OCI-LY7 (cell line): Measurements from ENCODE around the gene RSPRY1. TPM values are rescaled to one million over a fixed set of nuclear protein-coding genes. Genes with fewer than 3 reads are reported as not detected.

ENCODE experiments used
- BruUV-seq: library from RNA; stranded (reverse); fragments of 400-500 nt; replicated peaks from 2 replicates; lab custom pipeline; 2021; lab: Mats Ljungman, UMichigan
- CTCF ChIA-PET: fragments of 300-600 bp; sonication (Branson Sonifier 250); formaldehyde crosslinking; loops from one replicate; lab custom pipeline; 2022; ENCODE audit warnings: antibody characterized with exemption; ENCODE audit not compliant: unreplicated experiment; lab: Charles Lee
- POLR2A ChIA-PET: fragments of 300-600 bp; sonication (Branson Sonifier 250); formaldehyde crosslinking; loops from one replicate; lab custom pipeline; 2022; ENCODE audit warnings: antibody characterized with exemption; lab: Charles Lee
- DNase-seq: peaks from one replicate; pipeline ENCODE4 v3.0.0-alpha.2; 2015; ENCODE audit warnings: low spot score
- H2AFZ ChIP-seq: fragments of 200-600 bp; sonication (generic), shearing (Covaris generic); 2 replicates; pipeline ENCODE4 v1.6.1; 2014; ENCODE audit warnings: mild to moderate bottlenecking, antibody characterized with exemption, low read length, moderate library complexity
- H3K27ac ChIP-seq: fragments of 200-600 bp; sonication (generic); 2 replicates; pipeline ENCODE4 v1.5.1; 2014; ENCODE audit warnings: mixed run types, low read depth, mild to moderate bottlenecking, moderate library complexity, low read length, inconsistent platforms; ENCODE audit not compliant: poor library complexity, severe bottlenecking
- H3K36me3 ChIP-seq: fragments of 200-600 bp; sonication (generic); 2 replicates; pipeline ENCODE4 v1.6.1; 2014; ENCODE audit warnings: mild to moderate bottlenecking, antibody characterized with exemption, low read length, moderate library complexity, mixed read lengths; ENCODE audit not compliant: insufficient read depth
- H3K4me1 ChIP-seq: fragments of 200-600 bp; sonication (generic); 2 replicates; pipeline ENCODE4 v1.5.1; 2014; ENCODE audit warnings: mild to moderate bottlenecking, low read length; ENCODE audit not compliant: insufficient read depth, poor library complexity, severe bottlenecking
- H3K4me2 ChIP-seq: fragments of 200-600 bp; sonication (generic); 2 replicates; pipeline ENCODE4 v1.6.1; 2014; ENCODE audit warnings: mild to moderate bottlenecking, low read length
- H3K4me3 ChIP-seq: fragments of 200-600 bp; sonication (generic); 2 replicates; pipeline ENCODE4 v1.5.1; 2014; ENCODE audit warnings: mild to moderate bottlenecking, low read depth, low read length; ENCODE audit not compliant: poor library complexity, severe bottlenecking
- H3K79me2 ChIP-seq: fragments of 200-600 bp; sonication (generic); 2 replicates; pipeline ENCODE4 v1.6.1; 2016; ENCODE audit warnings: low read depth, mild to moderate bottlenecking, low read length, moderate library complexity, mixed read lengths; ENCODE audit not compliant: insufficient read depth
- H3K9me2 ChIP-seq: fragments of 200-600 bp; sonication (generic); 2 replicates; pipeline ENCODE4 v1.6.1; 2016; ENCODE audit warnings: mild to moderate bottlenecking, low read length, mixed read lengths; ENCODE audit not compliant: insufficient read depth
- H3K9me3 ChIP-seq: fragments of 200-600 bp; sonication (generic); 2 replicates; pipeline ENCODE4 v1.6.1; 2014; ENCODE audit warnings: mild to moderate bottlenecking, mixed run types, low read length, mixed read lengths
- H4K20me1 ChIP-seq: fragments of 200-600 bp; sonication (generic); 2 replicates; pipeline ENCODE4 v1.6.1; 2014; ENCODE audit warnings: mild to moderate bottlenecking, antibody characterized with exemption, low read length, moderate library complexity, mixed read lengths; ENCODE audit not compliant: insufficient read depth
- EZH2phosphoT487 ChIP-seq: fragments of 200-600 bp; sonication (generic); IDR thresholded peaks from 2 replicates; pipeline ENCODE4 v1.6.1; 2018; ENCODE audit warnings: low read depth, borderline replicate concordance, mild to moderate bottlenecking, mixed run types, antibody characterized with exemption, low read length, moderate library complexity, mixed read lengths
- intact Hi-C: fragments of 100-400 bp; cut with micrococcal nuclease; formaldehyde crosslinking; loops from one replicate; pipeline ENCODE4 v1.10.0; 2022; ENCODE audit not compliant: unreplicated experiment
- total RNA-seq, 2 experiments: library from RNA; depleted of rRNA in 1 of 2; stranded (reverse); fragments of >200 nt in 1 of 2; shearing (Covaris generic) in 1 of 2; gene quantifications; 2 replicates each; pipeline ENCODE4 v1.2.3, GENCODE V29; 2014 to 2022
- TF ChIP-seq, protein P1 (sequence below): fragments of 200-600 bp; sonication (generic); conservative IDR thresholded peaks from 2 replicates; pipeline ENCODE4 v1.5.1; 2014; ENCODE audit warnings: mild to moderate bottlenecking, antibody characterized with exemption, low read length, moderate library complexity, mixed read lengths

RSPRY1 gene
- total RNA-seq, 2 experiments from 2014 or later: 17.1 to 25.2 TPM

DNA sequence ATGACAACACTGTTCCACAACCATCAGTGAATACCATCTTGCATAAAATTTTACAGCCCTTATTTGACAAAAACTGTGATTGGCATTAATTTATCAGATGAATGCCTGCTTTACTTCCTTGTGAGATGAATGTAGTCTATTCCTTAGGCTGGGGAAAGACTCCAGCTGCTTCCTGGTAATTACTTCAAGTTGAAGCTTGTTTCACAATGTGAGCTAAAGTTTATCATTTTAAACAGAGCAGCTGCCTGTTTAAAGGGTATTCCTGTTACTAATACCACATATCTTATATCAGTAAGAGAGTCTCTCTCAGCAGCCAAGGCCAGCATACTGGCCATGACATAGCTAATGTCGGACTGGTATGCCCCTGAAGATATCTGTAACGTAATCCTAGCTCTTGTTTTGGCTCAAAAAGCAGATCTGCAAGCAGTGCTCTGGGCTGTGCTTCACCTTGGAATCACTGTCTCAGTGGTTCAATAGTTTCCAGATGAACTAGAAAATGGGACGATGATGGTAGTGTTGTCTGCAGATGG lies 45.8 kb downstream of the RSPRY1 start:
- CTCF ChIA-PET: no interaction called here
- TF ChIP-seq, protein P1, sequence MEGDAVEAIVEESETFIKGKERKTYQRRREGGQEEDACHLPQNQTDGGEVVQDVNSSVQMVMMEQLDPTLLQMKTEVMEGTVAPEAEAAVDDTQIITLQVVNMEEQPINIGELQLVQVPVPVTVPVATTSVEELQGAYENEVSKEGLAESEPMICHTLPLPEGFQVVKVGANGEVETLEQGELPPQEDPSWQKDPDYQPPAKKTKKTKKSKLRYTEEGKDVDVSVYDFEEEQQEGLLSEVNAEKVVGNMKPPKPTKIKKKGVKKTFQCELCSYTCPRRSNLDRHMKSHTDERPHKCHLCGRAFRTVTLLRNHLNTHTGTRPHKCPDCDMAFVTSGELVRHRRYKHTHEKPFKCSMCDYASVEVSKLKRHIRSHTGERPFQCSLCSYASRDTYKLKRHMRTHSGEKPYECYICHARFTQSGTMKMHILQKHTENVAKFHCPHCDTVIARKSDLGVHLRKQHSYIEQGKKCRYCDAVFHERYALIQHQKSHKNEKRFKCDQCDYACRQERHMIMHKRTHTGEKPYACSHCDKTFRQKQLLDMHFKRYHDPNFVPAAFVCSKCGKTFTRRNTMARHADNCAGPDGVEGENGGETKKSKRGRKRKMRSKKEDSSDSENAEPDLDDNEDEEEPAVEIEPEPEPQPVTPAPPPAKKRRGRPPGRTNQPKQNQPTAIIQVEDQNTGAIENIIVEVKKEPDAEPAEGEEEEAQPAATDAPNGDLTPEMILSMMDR: no peak
- no peak for TF ChIP-seq EZH2phosphoT487
- Histone ChIP-seq H3K4me2 (no peak overlapping the region), H3K9me2 (no peaks in the 10 kb centered on the region), H3K36me3 (peaks cover 88% of the 10 kb centered on the region), H2AFZ (no peak overlapping the region), H3K9me3 (no peaks in the 10 kb centered on the region; the same call in 1 of the 2 replicates), H3K4me1 (peaks cover 26% of the 10 kb centered on the region), H3K4me3 (no peak overlapping the region), H4K20me1 (no peaks in the 10 kb centered on the region), H3K27ac (no peak overlapping the region), H3K79me2 (no peaks in the 10 kb centered on the region)
- intact Hi-C loops: no loop called here
- DNase-seq: no peak
- POLR2A ChIA-PET: no interaction called here
- no TSS peak for BruUV-seq

DNA sequence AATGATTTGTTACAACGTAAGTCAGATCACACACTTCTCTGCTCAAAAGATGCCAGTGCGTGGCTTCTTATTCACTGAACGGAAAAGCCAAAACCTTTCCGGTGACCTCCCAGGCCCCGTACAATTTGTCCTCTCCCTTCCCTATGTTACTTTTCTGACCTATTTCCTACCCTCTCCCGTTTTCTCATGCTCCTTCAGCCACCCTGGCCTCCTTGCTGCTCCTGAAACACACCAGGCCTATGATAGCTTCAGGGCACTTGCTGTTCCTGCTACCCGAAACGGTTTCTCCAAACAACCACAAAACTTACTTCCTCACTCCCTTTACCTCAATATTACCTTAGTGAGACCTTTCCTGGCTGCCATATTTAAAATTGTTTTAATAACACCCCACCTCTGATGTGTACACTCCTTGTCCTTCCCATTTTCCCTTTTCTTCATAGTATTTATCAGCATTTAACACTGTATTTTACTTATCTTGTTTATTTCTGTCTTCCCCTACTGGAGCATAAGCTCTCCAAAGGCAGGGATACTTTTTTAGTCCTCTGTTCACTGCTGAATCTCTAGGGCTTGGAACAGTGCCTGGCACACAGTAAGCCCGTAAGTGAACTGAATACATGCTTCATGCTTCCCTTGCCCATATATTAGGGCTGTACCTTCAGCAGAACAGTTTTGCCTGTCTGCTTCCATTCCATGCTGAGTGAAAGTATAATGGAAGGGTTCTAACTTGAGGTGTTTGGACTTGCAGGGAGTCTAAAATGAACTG lies 48.0 kb downstream of the RSPRY1 start:
- H3K4me2 ChIP-seq: peak overlapping the region; percentile 69
- no peak for DNase-seq
- peaks cover 26% of the 10 kb centered on the region for H3K4me1 ChIP-seq
- H3K27ac ChIP-seq: peak overlapping the region; percentile 88
- H4K20me1 ChIP-seq: no peaks in the 10 kb centered on the region
- TF ChIP-seq, protein P1: no peak
- no peak for TF ChIP-seq EZH2phosphoT487
- intact Hi-C loops: no loop called here
- H3K4me3 ChIP-seq: no peak overlapping the region
- ChIA-PET CTCF (no interaction called here), POLR2A (no interaction called here)
- H3K36me3 ChIP-seq: peaks cover 87% of the 10 kb centered on the region
- H3K79me2 ChIP-seq: no peaks in the 10 kb centered on the region
- H3K9me3 ChIP-seq: no peaks in the 10 kb centered on the region; the same call in 1 of the 2 replicates
- no peaks in the 10 kb centered on the region for H3K9me2 ChIP-seq
- BruUV-seq: no TSS peak
- no peak overlapping the region; the same call in 1 of the 2 replicates for H2AFZ ChIP-seq

DNA sequence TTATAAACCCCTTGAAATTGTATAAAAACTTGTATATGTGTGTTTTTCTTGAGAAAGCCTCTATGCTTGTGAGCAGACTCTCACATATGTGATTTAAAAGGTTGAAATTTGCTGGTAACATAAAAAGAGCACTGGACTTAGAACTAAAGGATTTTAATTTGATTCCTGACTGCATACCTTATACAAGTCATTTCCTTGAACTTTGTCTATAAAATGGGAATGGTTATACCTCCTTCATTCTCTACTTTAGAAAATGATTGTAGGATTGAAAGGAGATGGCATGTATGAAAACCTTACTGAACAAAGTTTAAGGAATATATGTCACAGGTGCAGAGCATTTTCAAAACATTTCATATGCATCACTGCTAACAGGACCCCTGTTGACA lies 48.6 kb downstream of the RSPRY1 start:
- Histone ChIP-seq H3K9me2 (no peaks in the 10 kb centered on the region), H3K36me3 (peaks cover 90% of the 10 kb centered on the region), H3K79me2 (no peaks in the 10 kb centered on the region), H3K27ac (peak overlapping the region; percentile 88), H3K4me1 (peaks cover 26% of the 10 kb centered on the region), H2AFZ (peak overlapping the region; percentile 53; the same call in 1 of the 2 replicates), H3K4me3 (peak overlapping the region; percentile 33), H3K4me2 (peak overlapping the region; percentile 69), H3K9me3 (no peaks in the 10 kb centered on the region; the same call in 1 of the 2 replicates), H4K20me1 (no peaks in the 10 kb centered on the region)
- POLR2A ChIA-PET: interaction anchor here (1.3 to 2.5 kb wide), 4 partner anchors 12 to 49 kb away, joined by 3 to 9 read pairs (median 6); partner anchors contain the start of genes PSME3IP1 and RSPRY1
- no TSS peak for BruUV-seq
- CTCF ChIA-PET: no interaction called here
- no peak for DNase-seq
- intact Hi-C loops: no loop called here
- no peak for TF ChIP-seq EZH2phosphoT487
- TF ChIP-seq, protein P1: no peak
